GM12891 (cell line): Measurements from ENCODE around the gene UPK1B.

Experiments
- POLR2A ChIP-seq: IDR thresholded peaks from 2 replicates; pipeline ENCODE4 v1.6.1; 2011; ENCODE audit warnings: low read depth, low read length, control low read depth
- POLR2AphosphoS5 ChIP-seq: IDR thresholded peaks from 2 replicates; pipeline ENCODE4 v1.6.1; 2011; ENCODE audit warnings: low read depth, low read length, control low read depth
- POU2F2 ChIP-seq: IDR thresholded peaks from 2 replicates; pipeline ENCODE4 v1.6.1; 2011; ENCODE audit warnings: low read depth, mild to moderate bottlenecking, control low read depth, low read length, moderate library complexity
- TAF1 ChIP-seq: IDR thresholded peaks from 2 replicates; pipeline ENCODE4 v1.6.1; 2011; ENCODE audit warnings: low read depth, low read length, control low read depth

- TF ChIP-seq POU2F2 (no peak), POLR2A (no peak), POLR2AphosphoS5 (no peak), TAF1 (no peak)
Observed at GRCh38 chr3:119230745-119231144, 57.3 kb downstream of the UPK1B start.
